ENCODE results near the gene MEGF10.
"Not testable (repeated sequence)": the region's sequence is repeated elsewhere in the genome, so short reads cannot be mapped to it uniquely, and the experiment has no call there.

The MEGF10 gene

GRCh38 chr5:127290019-127290945, at the start of gene MEGF10:
Gene MEGF10, plus strand, starts transcription at chr5:127290796. Its CDS starts 40,513 bp downstream, at chr5:127331309.
- peak; percentile 53 for DNase-seq

GRCh38 chr5:127243011-127243410, 47.6 kb upstream of the MEGF10 start:
- no peak for DNase-seq

- DNase-seq = no peak
These were observed 35.8 kb upstream of the MEGF10 start for GRCh38 chr5:127254729-127255284.

- no peak for DNase-seq
These were observed 33.6 kb upstream of the MEGF10 start for GRCh38 chr5:127256886-127257597.

GRCh38 chr5:127260686-127261085, 29.9 kb upstream of the MEGF10 start:
- DNase-seq = no peak

GRCh38 chr5:127265473-127265872, 25.1 kb upstream of the MEGF10 start:
- DNase-seq = not testable (repeated sequence)

- not testable (repeated sequence) for DNase-seq
These were observed 22.3 kb upstream of the MEGF10 start for GRCh38 chr5:127268342-127268741.

- not testable (repeated sequence) for DNase-seq
These were observed 19.9 kb upstream of the MEGF10 start for GRCh38 chr5:127270713-127271112.

GRCh38 chr5:127275641-127276193, 14.9 kb upstream of the MEGF10 start:
- DNase-seq = no peak

GRCh38 chr5:127280491-127281220, 9.9 kb upstream of the MEGF10 start:
- no peak for DNase-seq

GRCh38 chr5:127281609-127282008, 9.0 kb upstream of the MEGF10 start:
- no peak for DNase-seq

- DNase-seq = no peak
These were observed 1.9 kb upstream of the MEGF10 start for GRCh38 chr5:127288676-127289075.

- DNase-seq = no peak
These were observed 524 bp downstream of the MEGF10 start for GRCh38 chr5:127290946-127291693.

- no peak for DNase-seq
These were observed 1.6 kb downstream of the MEGF10 start for GRCh38 chr5:127292030-127292735.

GRCh38 chr5:127293373-127293772, 2.8 kb downstream of the MEGF10 start:
- no peak for DNase-seq

GRCh38 chr5:127294829-127295228, 4.2 kb downstream of the MEGF10 start:
- no peak for DNase-seq

GRCh38 chr5:127295454-127295853, 4.9 kb downstream of the MEGF10 start:
- no peak for DNase-seq

- DNase-seq = no peak
These were observed 5.7 kb downstream of the MEGF10 start for GRCh38 chr5:127296321-127296720.

- DNase-seq = not testable (repeated sequence)
These were observed 6.3 kb downstream of the MEGF10 start for GRCh38 chr5:127296894-127297293.

- DNase-seq = no peak
These were observed 6.9 kb downstream of the MEGF10 start for GRCh38 chr5:127297348-127298035.
